Measurements from ENCODE around the gene HADHA.

DNA sequence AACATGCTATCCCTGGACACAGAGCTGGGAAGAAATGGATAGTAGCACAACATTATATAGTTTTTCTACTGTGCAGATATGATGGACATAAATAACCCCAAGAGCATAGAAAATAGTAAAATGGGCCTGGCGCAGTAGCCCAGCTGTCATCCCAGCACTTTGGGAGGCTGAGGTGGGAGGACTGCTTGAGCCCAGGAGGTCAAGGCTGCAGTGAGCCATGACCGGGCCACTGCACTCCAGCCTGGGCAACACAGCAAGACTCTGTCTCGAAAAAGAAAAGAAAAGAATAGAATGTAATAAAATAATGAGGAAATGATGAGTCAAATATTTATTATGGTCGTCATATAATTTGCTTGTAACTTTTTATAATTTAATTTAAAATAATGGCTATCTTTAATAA is 79.0 kb downstream of the HADHA start:
- TF ChIP-seq, protein P1, sequence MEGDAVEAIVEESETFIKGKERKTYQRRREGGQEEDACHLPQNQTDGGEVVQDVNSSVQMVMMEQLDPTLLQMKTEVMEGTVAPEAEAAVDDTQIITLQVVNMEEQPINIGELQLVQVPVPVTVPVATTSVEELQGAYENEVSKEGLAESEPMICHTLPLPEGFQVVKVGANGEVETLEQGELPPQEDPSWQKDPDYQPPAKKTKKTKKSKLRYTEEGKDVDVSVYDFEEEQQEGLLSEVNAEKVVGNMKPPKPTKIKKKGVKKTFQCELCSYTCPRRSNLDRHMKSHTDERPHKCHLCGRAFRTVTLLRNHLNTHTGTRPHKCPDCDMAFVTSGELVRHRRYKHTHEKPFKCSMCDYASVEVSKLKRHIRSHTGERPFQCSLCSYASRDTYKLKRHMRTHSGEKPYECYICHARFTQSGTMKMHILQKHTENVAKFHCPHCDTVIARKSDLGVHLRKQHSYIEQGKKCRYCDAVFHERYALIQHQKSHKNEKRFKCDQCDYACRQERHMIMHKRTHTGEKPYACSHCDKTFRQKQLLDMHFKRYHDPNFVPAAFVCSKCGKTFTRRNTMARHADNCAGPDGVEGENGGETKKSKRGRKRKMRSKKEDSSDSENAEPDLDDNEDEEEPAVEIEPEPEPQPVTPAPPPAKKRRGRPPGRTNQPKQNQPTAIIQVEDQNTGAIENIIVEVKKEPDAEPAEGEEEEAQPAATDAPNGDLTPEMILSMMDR (conservative IDR thresholded peaks at IDR 0.05) = no peak
- TF ChIP-seq ZFX (IDR thresholded peaks at IDR 0.05) = no peak

Data from C4-2B (cell line).